ENCODE results near the gene RYR1.

DNA sequence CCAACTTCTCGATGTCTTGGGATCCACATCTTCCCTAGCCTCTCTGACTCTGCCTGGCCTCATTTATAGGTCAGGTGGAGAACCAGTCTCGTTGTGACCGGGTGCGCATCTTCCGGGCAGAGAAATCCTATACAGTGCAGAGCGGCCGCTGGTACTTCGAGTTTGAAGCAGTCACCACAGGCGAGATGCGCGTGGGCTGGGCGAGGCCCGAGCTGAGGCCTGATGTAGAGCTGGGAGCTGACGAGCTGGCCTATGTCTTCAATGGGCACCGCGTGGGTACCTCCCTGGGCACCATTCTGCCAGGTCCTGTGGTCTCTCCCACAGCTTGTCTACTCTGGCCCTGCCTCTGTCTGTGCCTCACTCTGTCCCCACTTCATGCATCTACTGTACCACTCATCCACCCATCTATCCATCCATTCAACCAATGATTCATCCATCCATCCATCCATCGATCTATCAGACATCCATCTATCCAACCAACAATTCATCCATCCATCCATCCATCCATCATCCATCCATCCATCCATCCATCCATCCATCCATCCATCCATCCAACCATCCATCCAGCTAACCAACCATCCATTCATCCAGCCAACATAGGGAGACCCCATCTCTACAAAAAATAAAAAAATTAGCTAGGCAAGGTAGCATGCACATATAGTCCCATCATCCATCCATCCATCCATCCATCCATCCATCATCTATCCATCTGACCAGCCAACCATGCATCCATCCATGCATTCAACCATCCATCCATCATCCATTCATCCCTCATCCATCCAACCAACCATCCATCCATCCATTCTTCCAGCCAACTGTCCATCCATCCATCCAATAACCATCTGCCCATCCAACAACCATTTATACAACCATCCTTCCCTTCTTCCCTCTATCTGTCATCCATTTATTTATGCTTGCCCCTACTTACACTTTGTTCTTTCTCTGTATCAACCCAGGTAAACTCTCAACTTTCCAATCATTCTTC lies 34.3 kb downstream of the RYR1 start:
- TF ChIP-seq CTCF (IDR thresholded peaks at IDR 0.05; ENCODE audit: low read length) (no peak), EZH2 (optimal IDR thresholded peaks at IDR 0.05; ENCODE audit: low read depth, low read length) (no peak)

Data from MM.1S (cell line).